ENCODE measurements around the gene SMYD3. TPM values are rescaled to one million over a fixed set of nuclear protein-coding genes. Genes with fewer than 3 reads are reported as not detected.
A peak's percentile ranks its signal among the peaks of the same experiment; 100 is the strongest.

SMYD3 gene
- total RNA-seq, 2 donors from 2014 or later, result 13.5 to 20.8 TPM

DNA sequence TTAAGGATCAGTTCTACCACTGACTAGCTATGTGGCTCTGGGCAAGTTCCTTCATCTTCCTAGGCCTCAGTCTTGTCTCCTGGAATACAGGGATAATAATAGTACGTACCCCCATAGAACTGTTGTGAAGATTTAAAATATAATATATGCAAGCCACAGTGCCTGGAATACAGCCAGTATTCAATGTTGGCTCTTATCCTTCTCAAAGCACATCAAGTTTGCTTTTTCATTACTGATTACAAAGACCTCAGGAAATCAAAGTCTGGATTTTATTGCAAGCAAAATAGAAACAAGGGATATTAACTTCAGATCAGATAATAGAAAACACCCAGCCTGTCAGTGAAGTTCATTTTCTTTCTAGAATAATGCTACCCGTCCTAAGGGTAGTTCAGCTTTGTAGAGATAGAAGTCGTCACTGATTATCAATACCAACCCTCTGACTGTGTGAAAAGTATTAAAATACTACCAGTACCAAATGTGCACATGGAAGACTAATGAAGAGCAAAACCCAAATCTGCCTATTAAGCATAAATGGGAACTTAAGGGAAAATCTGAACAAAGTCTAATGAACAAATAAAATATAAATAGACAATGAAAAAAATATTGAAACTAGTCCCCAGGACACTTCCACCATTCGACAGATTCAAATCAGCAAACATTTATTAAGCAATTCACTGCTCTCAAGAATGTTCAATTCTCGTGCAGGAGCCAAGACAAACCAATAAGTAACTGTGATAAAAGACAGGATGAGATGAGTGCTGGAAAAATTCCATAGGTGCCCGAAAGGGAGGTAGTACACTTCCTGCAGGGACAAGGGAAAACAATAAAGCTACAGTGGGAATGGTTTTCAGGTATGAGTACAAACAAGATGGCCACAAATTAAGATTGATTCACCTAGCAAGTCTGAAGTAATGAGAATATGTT, 206.2 kb downstream of the SMYD3 start:
- WGBS, 2 donors, result 24 to 38% methylated on average over 6 of the region's 6 CpGs
- no peak for ATAC-seq

DNA sequence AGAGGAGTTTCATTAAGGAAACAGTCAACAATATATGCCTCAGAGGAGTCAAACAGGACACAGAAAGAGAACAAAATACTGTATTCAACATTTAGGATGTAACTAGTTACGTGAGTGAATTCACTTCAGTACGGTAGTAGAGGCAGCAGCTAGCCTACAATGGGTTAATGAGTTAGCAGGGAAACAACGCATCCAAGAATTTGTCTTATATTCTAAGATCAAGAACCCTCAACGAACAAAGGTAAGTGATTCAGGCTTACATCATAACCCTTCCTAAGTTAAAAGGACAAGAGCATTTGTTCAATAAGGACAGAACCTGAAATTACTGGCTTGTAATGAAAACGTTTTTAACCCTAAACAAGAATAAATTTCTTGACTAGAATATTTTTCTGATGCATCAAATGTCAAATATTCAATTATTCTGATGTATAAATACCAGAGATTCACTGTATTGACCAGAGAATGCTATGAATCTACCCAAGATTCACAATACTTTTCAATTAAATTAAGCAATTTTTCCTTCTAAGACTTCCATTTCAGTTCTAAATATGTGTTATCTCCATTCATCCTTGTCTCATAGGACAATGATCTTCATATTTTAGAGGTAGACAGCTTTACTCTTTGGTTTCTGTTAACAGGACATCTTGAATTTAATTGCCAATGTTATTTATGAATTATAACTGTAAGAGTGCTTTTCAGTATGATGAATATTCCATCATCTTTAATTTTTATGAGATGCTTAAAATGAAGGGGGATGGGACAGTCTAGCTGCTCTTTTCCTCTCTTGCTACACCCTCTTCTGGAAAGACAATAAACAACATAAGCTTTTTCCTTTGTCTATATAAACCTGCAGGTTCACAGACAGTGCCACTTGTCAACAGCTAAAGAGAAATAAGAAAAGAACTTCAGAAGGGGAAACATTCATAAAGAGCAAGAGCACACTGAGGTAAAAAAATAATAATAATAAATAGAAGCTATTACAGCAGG, 209.5 kb downstream of the SMYD3 start:
- no peaks in the 10 kb centered on the region for H3K27me3 ChIP-seq
- 69 to 71% methylated on average over 5 of the region's 5 CpGs for WGBS, 2 donors
- ATAC-seq, result no peak
- intact Hi-C loops (cut with DNase I), result no loop called here
- no peak overlapping the region for H3K4me3 ChIP-seq
- peaks cover 16% of the 10 kb centered on the region for H3K4me1 ChIP-seq
- no peaks in the 10 kb centered on the region for H3K36me3 ChIP-seq (replicated peaks in 1 of 2; ENCODE audit: insufficient read depth in 1 of 2, low read depth in 2 of 2)
- no peak overlapping the region for H3K27ac ChIP-seq
- TF ChIP-seq, protein P1, sequence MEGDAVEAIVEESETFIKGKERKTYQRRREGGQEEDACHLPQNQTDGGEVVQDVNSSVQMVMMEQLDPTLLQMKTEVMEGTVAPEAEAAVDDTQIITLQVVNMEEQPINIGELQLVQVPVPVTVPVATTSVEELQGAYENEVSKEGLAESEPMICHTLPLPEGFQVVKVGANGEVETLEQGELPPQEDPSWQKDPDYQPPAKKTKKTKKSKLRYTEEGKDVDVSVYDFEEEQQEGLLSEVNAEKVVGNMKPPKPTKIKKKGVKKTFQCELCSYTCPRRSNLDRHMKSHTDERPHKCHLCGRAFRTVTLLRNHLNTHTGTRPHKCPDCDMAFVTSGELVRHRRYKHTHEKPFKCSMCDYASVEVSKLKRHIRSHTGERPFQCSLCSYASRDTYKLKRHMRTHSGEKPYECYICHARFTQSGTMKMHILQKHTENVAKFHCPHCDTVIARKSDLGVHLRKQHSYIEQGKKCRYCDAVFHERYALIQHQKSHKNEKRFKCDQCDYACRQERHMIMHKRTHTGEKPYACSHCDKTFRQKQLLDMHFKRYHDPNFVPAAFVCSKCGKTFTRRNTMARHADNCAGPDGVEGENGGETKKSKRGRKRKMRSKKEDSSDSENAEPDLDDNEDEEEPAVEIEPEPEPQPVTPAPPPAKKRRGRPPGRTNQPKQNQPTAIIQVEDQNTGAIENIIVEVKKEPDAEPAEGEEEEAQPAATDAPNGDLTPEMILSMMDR (IDR thresholded peaks at IDR 0.05), result no peak
- no peak for TF ChIP-seq POLR2A (IDR thresholded peaks at IDR 0.05)
- DNase-seq, result no peak
- H3K9me3 ChIP-seq, result no peaks in the 10 kb centered on the region

More for the DNA sequence above, 206.2 kb downstream of the SMYD3 start:
- TF ChIP-seq, protein P1 (IDR thresholded peaks at IDR 0.05), result no peak
- TF ChIP-seq POLR2A (IDR thresholded peaks at IDR 0.05), result no peak
- intact Hi-C loops (cut with DNase I), result no loop called here
- Histone ChIP-seq H3K27ac (no peak overlapping the region), H3K4me3 (no peak overlapping the region), H3K9me3 (no peaks in the 10 kb centered on the region), H3K36me3 (replicated peaks in 1 of 2; ENCODE audit: insufficient read depth in 1 of 2, low read depth in 2 of 2) (no peaks in the 10 kb centered on the region), H3K4me1 (peaks cover 16% of the 10 kb centered on the region), H3K27me3 (no peaks in the 10 kb centered on the region)
- no peak for DNase-seq

DNA sequence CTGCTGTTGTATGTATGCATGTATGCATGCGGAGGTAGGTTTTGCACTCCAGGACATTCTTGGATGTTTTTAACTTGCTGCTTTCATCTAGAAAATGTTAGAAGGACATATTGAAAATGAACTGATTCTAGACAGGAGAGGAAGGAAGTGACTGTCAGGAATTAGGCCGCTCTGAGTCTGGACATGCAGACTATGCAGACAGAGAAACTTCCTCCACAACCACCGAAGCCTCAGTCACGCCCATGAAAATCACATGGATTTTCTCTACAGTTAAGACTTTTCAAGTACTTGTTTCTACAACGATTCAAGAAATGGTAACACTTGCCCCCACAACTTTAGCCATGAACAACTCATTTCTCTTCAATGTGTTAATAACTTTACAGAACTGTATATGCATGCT, 211.1 kb downstream of the SMYD3 start:
- Histone ChIP-seq H3K4me1 (peaks cover 6% of the 10 kb centered on the region), H3K27ac (no peak overlapping the region), H3K9me3 (no peaks in the 10 kb centered on the region), H3K27me3 (no peaks in the 10 kb centered on the region), H3K4me3 (no peak overlapping the region), H3K36me3 (replicated peaks in 1 of 2; ENCODE audit: insufficient read depth in 1 of 2, low read depth in 2 of 2) (no peaks in the 10 kb centered on the region)
- TF ChIP-seq, protein P1 (IDR thresholded peaks at IDR 0.05), result no peak
- no peak for TF ChIP-seq POLR2A (IDR thresholded peaks at IDR 0.05)
- ATAC-seq (no peak), DNase-seq (peak in 1 of 4 donors; percentile 7)
- intact Hi-C loops (cut with DNase I), result no loop called here
- WGBS, 2 donors, result 71 to 83% methylated on average over 5 of the region's 5 CpGs

DNA sequence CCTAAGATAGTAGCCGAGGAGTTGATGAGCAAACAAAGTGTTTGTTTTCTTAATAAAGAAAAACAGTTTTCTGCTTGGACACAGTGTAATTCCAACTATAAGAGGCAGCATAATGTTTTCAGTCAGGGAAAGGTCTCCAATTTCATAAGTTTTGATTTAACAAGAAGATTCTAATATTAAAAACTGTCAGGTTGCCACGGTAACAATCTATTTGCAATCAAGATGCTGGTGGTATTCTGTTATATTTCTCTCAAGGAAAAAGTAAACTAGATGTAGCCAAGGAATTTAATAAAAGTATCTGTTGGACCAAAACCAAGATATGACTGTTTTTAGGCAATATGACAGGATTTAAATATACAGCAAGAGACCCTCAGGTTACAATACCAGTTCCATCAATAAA, 211.7 kb downstream of the SMYD3 start:
- intact Hi-C loops (cut with DNase I), result no loop called here
- ATAC-seq (no peak), DNase-seq (no peak)
- Histone ChIP-seq H3K36me3 (replicated peaks in 1 of 2; ENCODE audit: insufficient read depth in 1 of 2, low read depth in 2 of 2) (no peaks in the 10 kb centered on the region), H3K27me3 (no peaks in the 10 kb centered on the region), H3K4me3 (no peak overlapping the region), H3K4me1 (peaks cover under 1% of the 10 kb centered on the region), H3K9me3 (no peaks in the 10 kb centered on the region), H3K27ac (no peak overlapping the region)
- TF ChIP-seq POLR2A (IDR thresholded peaks at IDR 0.05), result no peak
- TF ChIP-seq, protein P1 (IDR thresholded peaks at IDR 0.05), result no peak
- 75 to 85% methylated on average over 2 of the region's 2 CpGs for WGBS, 2 donors
